GM12878 (cell line): ENCODE data around the gene RIPK4. TPM values are rescaled to one million over a fixed set of nuclear protein-coding genes. Genes with fewer than 3 reads are reported as not detected.

Experiments used
- ATAC-seq: fragments of 200-7000 bp; cut with Tn5 transposase; 3 replicates; pipeline ENCODE4 v1.9.1; 2020; ENCODE audit warnings: mild to moderate bottlenecking, moderate library complexity
- BruUV-seq: library from RNA; stranded (reverse); fragments of 400-500 nt; replicated peaks from 2 replicates; lab custom pipeline; 2021; lab: Mats Ljungman, UMichigan
- CTCF ChIA-PET: fragments of 300-600 bp; sonication (Branson Sonifier 250); formaldehyde crosslinking; extraction: SDS; loops from one replicate; lab custom pipeline; 2021; ENCODE audit warnings: inconsistent platforms; lab: Yijun Ruan, JAX
- POLR2A ChIA-PET: fragments of 350-600 bp; formaldehyde crosslinking; extraction: SDS; loops from one replicate; lab custom pipeline; 2021; ENCODE audit warnings: inconsistent platforms; lab: Charles Lee
- RAD21 ChIA-PET: fragments of 300-600 bp; sonication (Branson Sonifier 250); formaldehyde crosslinking; loops from one replicate; lab custom pipeline; 2023; ENCODE audit warnings: antibody characterized with exemption; ENCODE audit not compliant: unreplicated experiment; lab: Charles Lee
- SMC1A ChIA-PET: fragments of 300-600 bp; sonication (Branson Sonifier 250); formaldehyde crosslinking; loops from one replicate; lab custom pipeline; 2023; ENCODE audit not compliant: unreplicated experiment, uncharacterized antibody; lab: Charles Lee
- DNase-seq: peaks from one replicate; pipeline ENCODE4 v3.0.0-alpha.2; 2011; ENCODE audit warnings: low read depth, low spot score
- FAIRE-seq: peaks from 3 replicates; lab custom pipeline; 2011; peaks lifted over from hg19 to GRCh38; lab: Jason Lieb, UNC
- H2AFZ ChIP-seq: 2 replicates; pipeline ENCODE4 v1.6.0; 2011; ENCODE audit warnings: low read depth, low read length, control low read depth; ENCODE audit not compliant: control insufficient read depth
- H3K27ac ChIP-seq: 2 replicates; pipeline ENCODE4 v1.5.1; 2011; ENCODE audit warnings: control low read depth; ENCODE audit not compliant: control insufficient read depth, insufficient read depth
- H3K27me3 ChIP-seq, 2 experiments: replicated peaks in 1 of 2; 2 replicates each; pipeline versions ENCODE4 v1.6.0 to v1.6.1; 2011; ENCODE audit warnings: low read length in 1 of 2; ENCODE audit not compliant: control insufficient read depth in 2 of 2, insufficient read depth in 2 of 2
- H3K36me3 ChIP-seq, 2 experiments: 2 replicates each; pipeline ENCODE4 v1.5.1; 2011; ENCODE audit warnings: low read length in 1 of 2; ENCODE audit not compliant: control insufficient read depth in 2 of 2, insufficient read depth in 2 of 2
- H3K4me1 ChIP-seq: 2 replicates; pipeline ENCODE4 v1.6.1; 2011; ENCODE audit warnings: mild to moderate bottlenecking, low read length, moderate library complexity, mixed read lengths; ENCODE audit not compliant: control insufficient read depth, insufficient read depth
- H3K4me2 ChIP-seq: 2 replicates; pipeline ENCODE4 v1.6.0; 2011; ENCODE audit warnings: control low read depth; ENCODE audit not compliant: control insufficient read depth, insufficient read depth
- H3K4me3 ChIP-seq: fragments of 200-600 bp; sonication (generic); 2 replicates; pipeline ENCODE4 v1.5.1; 2016
- H3K79me2 ChIP-seq: 2 replicates; pipeline ENCODE4 v1.6.0; 2011; ENCODE audit warnings: low read length; ENCODE audit not compliant: control insufficient read depth, insufficient read depth
- H3K9ac ChIP-seq: 2 replicates; pipeline ENCODE4 v1.8.0; 2011; ENCODE audit warnings: low read length, control low read depth, mixed read lengths; ENCODE audit not compliant: control insufficient read depth, insufficient read depth
- H3K9me3 ChIP-seq: replicated peaks from 3 replicates; pipeline ENCODE4 v1.5.1; 2011; ENCODE audit warnings: mild to moderate bottlenecking, low read length; ENCODE audit not compliant: control insufficient read depth, insufficient read depth
- H4K20me1 ChIP-seq: 2 replicates; pipeline ENCODE4 v1.6.0; 2011; ENCODE audit not compliant: control insufficient read depth, insufficient read depth
- ASH2L ChIP-seq: fragments of 300-600, 200-600 bp; sonication (generic); IDR thresholded peaks from 2 replicates; pipeline ENCODE4 v1.6.1; 2017; ENCODE audit warnings: low read depth, mild to moderate bottlenecking, borderline replicate concordance
- CBFB ChIP-seq: IDR thresholded peaks from 2 replicates; pipeline ENCODE4 v1.6.1; 2016; ENCODE audit warnings: antibody characterized with exemption, low read depth
- CHD2 ChIP-seq: IDR thresholded peaks from 2 replicates; pipeline ENCODE4 v1.6.1; 2011; ENCODE audit warnings: low read depth, low read length, improper control_type of control experiment, borderline replicate concordance
- DPF2 ChIP-seq: fragments of 450-650 bp; IDR thresholded peaks from 2 replicates; pipeline ENCODE4 v1.6.1; 2017; ENCODE audit warnings: mild to moderate bottlenecking
- RFX5 ChIP-seq: IDR thresholded peaks from 2 replicates; pipeline ENCODE4 v1.6.1; 2011; ENCODE audit warnings: low read depth, low read length, improper control_type of control experiment
- SIN3A ChIP-seq: IDR thresholded peaks from 2 replicates; pipeline ENCODE4 v1.6.1; 2012; ENCODE audit warnings: low read depth, low read length, improper control_type of control experiment
- YBX1 ChIP-seq: fragments of 450-650 bp; IDR thresholded peaks from 2 replicates; pipeline ENCODE4 v1.6.1; 2016; ENCODE audit warnings: antibody characterized with exemption
- ZNF384 ChIP-seq: IDR thresholded peaks from 2 replicates; pipeline ENCODE4 v1.6.1; 2012; ENCODE audit warnings: low read depth, mild to moderate bottlenecking, low read length, improper control_type of control experiment, borderline replicate concordance
- WGBS: methylation state at CpG from one replicate; pipeline ENCODE4 v1.1.6; 2016; ENCODE audit warnings: low lambda C conversion rate; ENCODE audit not compliant: insufficient replicate concordance, insufficient coverage; ENCODE audit errors: missing lambda C conversion rate; 5-methylcytosine and 5-hydroxymethylcytosine counted together
- in situ Hi-C: fragments of 300-500 bp; cut with MboI; formaldehyde crosslinking; loops from 9 replicates; pipeline ENCODE4 v1.14.3; 2018; ENCODE audit warnings: mixed read lengths
- intact Hi-C: fragments of 100-400 bp; cut with micrococcal nuclease; formaldehyde crosslinking; loops from one replicate; pipeline ENCODE4 v1.14.2; 2022; ENCODE audit not compliant: unreplicated experiment
- polyA plus RNA-seq, 11 experiments: library from polyadenylated mRNA; depleted of rRNA in 4 of 11; unstranded in 6 of 11; stranded (reverse) in 5 of 11; fragments of >200 nt; fragmentation: Nextera tagmentation in 4 of 11; fragmentation: Illumina TruSeq in 1 of 11; extraction: Ambion mirVana in 4 of 11; extraction: Trizol in 1 of 11; gene quantifications; 1 replicate in 1 of 11; 2 replicates in 10 of 11; pipeline versions ENCODE4 v1.2.1 to v1.2.3, GENCODE V29; 2011 to 2016; ENCODE audit warnings: inconsistent platforms in 2 of 11, missing spikeins in 2 of 11, low read depth in 1 of 11
- total RNA-seq, 4 experiments: library from RNA; depleted of rRNA in 3 of 4; stranded (reverse); fragments of >200 nt in 3 of 4; fragmentation: Illumina TruSeq in 1 of 4; extraction: Trizol in 1 of 4; gene quantifications; 2 replicates each; pipeline versions ENCODE4 v1.2.1 to v1.2.3, GENCODE V29; 2013 to 2021

Gene RIPK4
- total and polyA plus RNA-seq, 10 of the 15 experiments (the other 5 are each of a cell fraction or from before 2014, with no cell fraction given), result 0.05 TPM; not detected in 9

DNA sequence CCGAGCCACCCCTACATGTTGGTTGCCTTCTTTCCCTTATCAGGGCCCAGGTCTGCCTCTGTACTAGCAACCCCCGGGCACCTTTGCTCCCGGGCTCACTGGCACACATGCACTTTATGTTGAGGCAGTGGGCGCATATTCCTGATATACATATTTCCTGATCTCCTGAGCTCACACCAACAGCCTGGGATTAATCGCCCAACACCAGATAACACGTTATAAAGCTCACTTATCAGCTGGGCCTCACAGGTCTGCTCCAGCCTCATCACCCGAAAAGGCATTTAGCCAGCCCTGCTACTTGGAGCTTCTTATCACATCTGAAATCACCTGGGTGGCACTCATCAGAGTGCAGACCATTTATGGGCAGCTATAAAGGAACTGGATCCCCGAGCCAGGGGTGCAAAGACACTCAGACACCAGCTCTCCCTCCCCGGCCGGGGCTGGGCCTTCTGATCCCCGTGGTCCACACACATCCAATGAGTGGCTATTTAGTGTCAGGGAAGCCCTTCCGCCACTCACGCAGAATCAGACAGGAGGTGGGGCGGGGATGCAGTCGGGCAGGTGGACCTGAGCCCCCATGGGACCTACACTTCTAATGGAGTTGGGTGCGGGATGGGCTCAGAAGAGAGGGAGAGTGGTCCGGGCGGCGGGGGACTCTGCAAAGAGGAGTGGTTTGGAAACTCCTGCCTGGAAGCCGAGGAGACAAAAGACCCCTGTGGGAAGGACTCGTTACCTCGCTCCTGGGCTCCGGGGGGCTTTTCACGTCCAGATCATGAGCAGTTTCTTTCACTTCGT is 21.6 kb downstream of the RIPK4 start:
- ChIA-PET RAD21 (interaction anchor here (0.9 kb wide), 1 partner anchor 72 kb away, joined by 3 read pairs; no protein-coding TSS in a partner anchor), POLR2A (no interaction called here), SMC1A (no interaction called here), CTCF (interaction anchor here (1.1 to 1.2 kb wide), 3 partner anchors 8 to 133 kb away, joined by 3 to 4 read pairs (median 3); no protein-coding TSS in a partner anchor)
- in situ Hi-C loops (no loop called here), intact Hi-C loops (no loop called here)
- FAIRE-seq, result no peak
- H3K4me3 ChIP-seq, result no peak overlapping the region
- H3K36me3 ChIP-seq, result no peaks in the 10 kb centered on the region
- H3K79me2 ChIP-seq, result no peaks in the 10 kb centered on the region
- no peaks in the 10 kb centered on the region; a peak in 1 of 4 replicates for H3K27me3 ChIP-seq
- no peak overlapping the region for H2AFZ ChIP-seq
- no peak overlapping the region for H3K4me2 ChIP-seq
- no peaks in the 10 kb centered on the region for H3K4me1 ChIP-seq
- WGBS, result 29% methylated on average over 22 of the region's 25 CpGs
- DNase-seq, result no peak
- H4K20me1 ChIP-seq, result no peaks in the 10 kb centered on the region
- no peak for ATAC-seq
- H3K27ac ChIP-seq, result no peak overlapping the region
- H3K9me3 ChIP-seq, result no peaks in the 10 kb centered on the region
- BruUV-seq, result no TSS peak
- TF ChIP-seq ZNF384 (no peak), RFX5 (no peak), CBFB (no peak), DPF2 (no peak), YBX1 (no peak), CHD2 (no peak), ASH2L (no peak), SIN3A (no peak)
- H3K9ac ChIP-seq, result no peak overlapping the region
